HG03039 (cell line): ENCODE results near the gene CDC42BPA.

ENCODE experiments used
- ATAC-seq: cut with Tn5 transposase; IDR thresholded peaks from one replicate; pipeline ENCODE4 v1.9.1; 2021; ENCODE audit warnings: mild to moderate bottlenecking, moderate library complexity; ENCODE audit not compliant: unreplicated experiment

CDC42BPA gene

GRCh38 chr1:227215863-227216510 lies 102.3 kb downstream of the CDC42BPA start:
- no peak for ATAC-seq

GRCh38 chr1:227214207-227214606 lies 104.1 kb downstream of the CDC42BPA start:
- no peak for ATAC-seq

GRCh38 chr1:227213426-227213825 lies 104.9 kb downstream of the CDC42BPA start:
- ATAC-seq: no peak

- no peak for ATAC-seq
Observed at GRCh38 chr1:227212164-227212563, 106.1 kb downstream of the CDC42BPA start.

GRCh38 chr1:227210604-227211003 lies 107.7 kb downstream of the CDC42BPA start:
- no peak for ATAC-seq

- ATAC-seq: no peak
Observed at GRCh38 chr1:227197064-227197463, 121.2 kb downstream of the CDC42BPA start.

- ATAC-seq: no peak
Observed at GRCh38 chr1:227192163-227192562, 126.1 kb downstream of the CDC42BPA start.

- ATAC-seq: no peak
Observed at GRCh38 chr1:227191607-227192006, 126.7 kb downstream of the CDC42BPA start.

- no peak for ATAC-seq
Observed at GRCh38 chr1:227190321-227190720, 128.0 kb downstream of the CDC42BPA start.

- no peak for ATAC-seq
Observed at GRCh38 chr1:227185291-227185690, 133.0 kb downstream of the CDC42BPA start.

GRCh38 chr1:227182012-227182411 lies 136.3 kb downstream of the CDC42BPA start:
- ATAC-seq: no peak

GRCh38 chr1:227175611-227176010 lies 142.7 kb downstream of the CDC42BPA start:
- no peak for ATAC-seq

- ATAC-seq: no peak
Observed at GRCh38 chr1:227174164-227174563, 144.1 kb downstream of the CDC42BPA start.

GRCh38 chr1:227170361-227171166 lies 147.7 kb downstream of the CDC42BPA start:
- no peak for ATAC-seq

GRCh38 chr1:227169343-227169742 lies 148.9 kb downstream of the CDC42BPA start:
- no peak for ATAC-seq

- no peak for ATAC-seq
Observed at GRCh38 chr1:227167276-227168101, 150.8 kb downstream of the CDC42BPA start.

GRCh38 chr1:227166559-227166958 lies 151.7 kb downstream of the CDC42BPA start:
- ATAC-seq: no peak

GRCh38 chr1:227161470-227161869 lies 156.8 kb downstream of the CDC42BPA start:
- no peak for ATAC-seq

- no peak for ATAC-seq
Observed at GRCh38 chr1:227156520-227156919, 161.8 kb downstream of the CDC42BPA start.

- no peak for ATAC-seq
Observed at GRCh38 chr1:227155688-227156087, 162.6 kb downstream of the CDC42BPA start.

- no peak for ATAC-seq
Observed at GRCh38 chr1:227155004-227155403, 163.3 kb downstream of the CDC42BPA start.
